SIG-M5 treated with dmso at 0.1 percent for 504 hours (cell line): ENCODE results near the gene NDUFA8.

ENCODE experiments used
- DNase-seq: peaks from one replicate; lab custom pipeline; 2025; ENCODE audit not compliant: unreplicated experiment; lab: John Stamatoyannopoulos, UW

Gene NDUFA8

GRCh38 chr9:122102156-122102555 is 57.4 kb downstream of the NDUFA8 start:
- no peak for DNase-seq

- DNase-seq, result no peak
Measured at GRCh38 chr9:122100756-122101155, 58.8 kb downstream of the NDUFA8 start.

GRCh38 chr9:122099271-122099869 is 60.2 kb downstream of the NDUFA8 start:
- DNase-seq, result peak; percentile 65

- DNase-seq, result peak; percentile 8
Measured at GRCh38 chr9:122097679-122098315, 61.8 kb downstream of the NDUFA8 start.

- no peak for DNase-seq
Measured at GRCh38 chr9:122096620-122097415, 62.8 kb downstream of the NDUFA8 start.

DNA sequence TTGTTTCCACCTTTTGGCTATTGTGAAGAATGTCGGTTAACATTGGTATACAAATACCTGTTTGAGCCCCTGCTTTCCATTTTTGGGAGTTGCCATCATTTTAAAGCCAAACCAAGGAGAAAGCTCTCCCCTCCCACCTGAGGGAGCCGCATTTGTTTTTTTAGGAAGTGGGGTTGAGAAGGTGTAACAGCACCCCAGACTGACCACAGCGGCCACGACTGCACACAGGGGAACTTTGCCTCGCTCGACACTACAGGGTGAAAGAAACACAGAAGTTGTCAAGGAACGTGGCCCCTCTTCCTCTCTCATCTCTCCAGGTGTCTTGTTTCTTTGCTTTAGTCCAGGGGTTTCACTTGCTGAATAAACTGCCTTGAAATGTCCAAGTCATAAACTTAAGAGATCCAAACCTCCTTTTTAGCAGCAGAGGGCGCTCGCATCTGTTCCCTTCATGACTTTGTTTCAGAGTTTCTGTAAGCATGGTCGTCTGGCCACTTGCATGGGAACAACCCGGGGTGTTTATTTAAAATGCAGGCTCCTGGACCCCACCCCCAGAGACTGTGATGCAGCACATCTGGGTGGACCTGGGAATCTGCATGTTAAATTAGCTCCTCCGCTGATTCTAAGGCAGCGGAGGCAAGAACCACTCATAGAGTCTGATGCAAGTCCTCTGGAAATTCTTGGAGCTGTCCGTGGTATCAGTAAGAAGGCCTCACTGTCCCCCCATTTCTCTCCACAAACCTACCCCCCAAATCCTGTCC is 64.4 kb downstream of the NDUFA8 start:
- DNase-seq, result peak; percentile 47
